Posterior cingulate gyrus (tissue), 11 donors: Measurements from ENCODE around the gene GSG1L.
"Not testable (repeated sequence)": the region's sequence is repeated elsewhere in the genome, so short reads cannot be mapped to it uniquely, and the experiment has no call there.

Experiments
- DNase-seq, 10 donors: peaks; one replicate each; pipeline versions ENCODE4 v3.0.0 to v3.0.0-alpha.2; 2020 to 2021; ENCODE audit warnings: mixed read lengths in 3 of 10
- intact Hi-C: fragments of 100-400 bp; cut with DNase I; formaldehyde crosslinking; loops from one replicate; pipeline ENCODE4 v1.15.1; 2023

Gene GSG1L

DNA sequence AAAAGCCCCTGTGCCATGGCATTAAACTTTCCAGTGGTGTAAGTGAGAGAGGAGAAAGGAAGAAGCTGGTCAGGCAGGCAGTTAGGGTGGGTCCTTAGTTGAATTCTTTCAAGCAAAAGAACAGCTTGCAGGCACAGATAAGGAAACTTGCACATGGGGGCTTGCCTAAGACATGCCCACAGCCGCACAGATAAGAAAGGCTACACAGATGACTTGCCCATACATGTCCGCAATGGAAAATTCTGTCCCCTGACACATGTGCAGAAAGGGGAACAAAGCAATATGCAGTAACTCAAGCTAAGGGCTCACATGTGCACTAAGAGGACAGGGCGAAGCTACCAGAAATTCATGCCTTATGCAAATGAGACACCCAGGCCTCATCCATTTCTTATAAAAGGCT, 69.9 kb downstream of the GSG1L start:
- DNase-seq, result no peak
- intact Hi-C loops, result no loop called here

DNA sequence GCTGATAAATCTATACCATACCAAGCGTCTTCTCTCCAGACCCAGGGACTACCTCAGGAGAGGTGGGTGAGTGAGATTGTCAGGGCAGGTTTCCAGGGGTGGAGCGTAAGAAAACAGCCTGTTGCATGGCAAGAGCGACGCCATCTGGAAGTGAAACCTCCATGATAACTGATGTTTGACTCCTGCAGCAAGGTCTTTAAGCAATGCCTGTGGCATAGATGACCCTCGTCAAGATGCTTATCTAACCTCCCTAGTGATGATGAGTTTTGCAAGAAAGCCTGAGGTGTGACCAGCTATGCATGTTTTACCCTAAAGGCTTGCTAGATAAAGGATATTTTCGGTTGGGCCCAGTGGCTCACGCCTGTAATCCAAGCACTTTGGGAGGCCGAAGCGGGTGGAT, 71.6 kb downstream of the GSG1L start:
- no peak for DNase-seq
- intact Hi-C loops, result no loop called here

DNA sequence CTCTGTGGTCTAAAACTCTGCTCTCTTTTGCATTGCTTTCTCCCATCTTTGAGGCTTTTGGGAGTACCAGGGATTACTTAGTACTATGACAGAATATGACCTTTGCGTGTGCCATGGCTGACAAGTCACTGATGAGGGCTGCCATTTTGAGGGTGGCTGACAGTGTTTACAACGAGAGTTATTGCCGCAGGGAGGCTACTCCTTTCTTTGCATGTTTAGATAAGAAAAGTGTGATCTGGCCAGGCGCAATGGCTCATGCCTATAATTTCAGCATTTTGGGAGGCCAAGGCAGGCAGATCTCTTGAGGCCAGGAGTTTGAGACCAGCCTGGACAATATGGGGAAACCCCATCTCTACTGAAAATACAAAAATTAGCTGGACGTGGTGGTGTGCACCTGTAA, 77.5 kb downstream of the GSG1L start:
- intact Hi-C loops, result no loop called here
- peak in 1 of 10 donors; percentile 27 for DNase-seq

DNA sequence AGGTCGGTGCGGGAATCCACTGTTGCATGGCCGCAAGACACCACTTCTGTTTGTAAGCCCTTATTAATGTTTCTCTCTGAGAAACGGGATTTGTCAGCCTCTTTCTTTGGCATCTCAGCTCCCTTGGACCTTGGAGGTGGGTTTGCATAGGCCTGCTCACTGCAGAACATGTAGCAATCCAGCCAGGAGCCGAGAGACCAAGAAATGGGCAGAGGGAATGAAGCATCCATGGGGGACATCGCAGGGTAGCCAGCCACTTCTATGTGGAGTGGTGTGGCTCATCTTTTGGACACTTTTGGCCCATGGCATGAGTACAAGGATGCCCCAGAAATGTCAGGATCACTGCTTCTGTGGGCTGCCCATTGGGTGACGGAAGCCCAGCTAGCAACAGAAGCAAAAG, 79.4 kb downstream of the GSG1L start:
- intact Hi-C loops, result no loop called here
- peak in 1 of 10 donors; percentile 26 for DNase-seq

DNA sequence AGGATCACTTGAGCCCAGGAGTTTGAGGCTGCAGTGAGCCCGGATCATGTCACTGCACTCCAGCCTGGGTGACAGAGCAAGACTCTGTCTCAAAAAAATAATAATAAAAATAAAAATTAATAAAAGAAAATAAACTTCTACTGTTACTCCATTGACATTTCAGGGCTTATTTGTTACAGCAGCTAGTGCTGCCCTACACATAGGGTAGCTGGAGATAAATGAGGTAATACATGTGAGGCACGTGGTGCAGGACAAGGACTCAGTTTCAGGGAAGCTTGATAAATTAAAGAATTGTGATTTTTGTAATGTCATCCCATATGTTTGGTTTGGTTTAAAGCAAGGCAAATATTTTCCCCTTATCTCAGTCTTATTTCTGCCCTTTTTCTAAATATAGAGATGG, 80.3 kb downstream of the GSG1L start:
- intact Hi-C loops, result no loop called here
- DNase-seq, result no peak

DNA sequence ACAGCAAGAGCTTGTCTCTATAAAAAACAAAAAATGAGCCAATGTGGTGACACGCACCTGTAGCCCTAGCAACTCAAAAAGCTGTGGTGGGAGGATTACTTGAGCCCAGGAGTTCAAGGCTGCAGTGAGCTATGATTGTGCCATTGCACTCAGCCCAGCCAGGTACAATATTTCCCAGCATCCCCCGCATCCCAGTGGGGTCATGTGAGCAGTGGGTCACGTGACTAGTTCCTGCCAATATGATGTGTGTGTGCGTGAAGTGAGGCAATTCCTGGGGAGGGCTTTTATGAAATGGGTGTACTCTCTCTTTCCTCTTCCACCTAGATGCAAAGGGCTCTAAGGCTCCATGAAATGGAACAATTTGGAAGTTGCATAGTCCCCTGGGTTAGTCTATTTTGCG, 81.3 kb downstream of the GSG1L start:
- peak in 1 of 10 donors; percentile 41 for DNase-seq
- intact Hi-C loops, result no loop called here

DNA sequence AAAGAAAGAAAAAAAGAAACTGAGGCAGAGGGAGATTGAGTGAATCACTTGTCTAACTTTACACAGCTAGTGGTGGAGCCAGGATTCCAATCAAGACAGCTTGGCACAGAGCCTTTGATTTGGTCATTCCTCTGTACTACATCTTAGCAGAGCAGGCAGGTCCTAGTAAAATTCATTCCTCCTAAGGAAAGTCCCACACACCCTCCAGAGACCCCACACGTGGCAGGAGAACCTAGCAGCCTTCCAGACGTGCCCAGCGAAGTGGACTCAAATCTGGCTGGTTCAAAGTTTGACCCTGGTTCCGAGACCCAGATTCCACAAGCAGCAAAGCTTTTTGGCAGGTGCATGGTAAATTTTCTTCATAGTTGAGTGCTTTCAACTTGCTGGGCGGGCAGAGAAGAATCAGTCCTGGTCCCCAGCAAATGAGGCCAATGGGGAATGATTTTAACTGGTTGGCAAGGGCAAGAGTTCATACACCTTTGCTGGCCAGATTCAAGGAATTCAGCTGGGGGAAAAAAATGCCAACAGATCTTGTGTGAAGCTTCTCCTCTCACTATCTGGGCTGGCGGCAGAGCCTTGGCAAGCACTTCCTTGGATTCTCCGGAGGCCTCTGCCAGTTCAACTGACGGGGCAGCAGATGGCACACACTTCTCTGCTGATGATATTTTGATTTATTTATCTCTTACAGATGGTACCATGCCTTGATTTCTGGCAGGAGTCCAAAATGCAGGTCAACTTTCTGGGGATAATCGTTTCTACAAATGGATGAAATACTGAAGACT, 82.4 kb downstream of the GSG1L start:
- intact Hi-C loops, result no loop called here
- DNase-seq, result no peak

DNA sequence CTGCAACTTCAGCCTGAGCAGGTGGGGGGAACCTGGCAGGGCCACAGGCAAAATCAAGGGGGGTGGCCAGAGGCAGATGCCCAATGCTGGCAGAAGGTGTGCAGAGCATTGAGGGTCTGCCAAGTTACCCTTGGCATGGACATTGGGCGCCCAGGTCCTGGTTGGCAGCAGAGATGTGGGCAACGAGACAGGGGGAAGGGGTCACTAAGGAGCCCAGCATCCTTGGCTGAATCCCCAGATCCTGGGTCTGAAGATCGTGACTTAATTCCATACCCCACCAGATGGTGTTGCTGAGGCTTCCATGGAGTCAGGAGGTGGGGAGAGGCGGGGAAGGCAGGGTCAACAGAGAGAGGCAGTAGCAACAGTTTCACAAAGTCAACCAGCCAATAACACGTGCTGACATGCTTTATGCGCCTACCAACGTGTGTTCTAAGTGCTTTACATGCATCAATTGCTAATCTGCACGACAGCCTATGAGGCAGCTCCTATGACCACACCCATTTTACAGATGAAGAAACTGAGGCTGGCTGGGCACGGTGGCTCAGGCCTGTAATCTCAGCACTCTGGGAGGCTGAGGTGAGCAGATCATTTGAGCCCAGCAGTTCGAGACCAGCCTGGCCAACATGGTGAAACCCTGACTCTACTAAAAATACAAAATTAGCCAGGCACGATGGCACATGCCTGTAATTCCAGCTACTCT, 83.3 kb downstream of the GSG1L start:
- intact Hi-C loops, result no loop called here
- DNase-seq, result no peak

DNA sequence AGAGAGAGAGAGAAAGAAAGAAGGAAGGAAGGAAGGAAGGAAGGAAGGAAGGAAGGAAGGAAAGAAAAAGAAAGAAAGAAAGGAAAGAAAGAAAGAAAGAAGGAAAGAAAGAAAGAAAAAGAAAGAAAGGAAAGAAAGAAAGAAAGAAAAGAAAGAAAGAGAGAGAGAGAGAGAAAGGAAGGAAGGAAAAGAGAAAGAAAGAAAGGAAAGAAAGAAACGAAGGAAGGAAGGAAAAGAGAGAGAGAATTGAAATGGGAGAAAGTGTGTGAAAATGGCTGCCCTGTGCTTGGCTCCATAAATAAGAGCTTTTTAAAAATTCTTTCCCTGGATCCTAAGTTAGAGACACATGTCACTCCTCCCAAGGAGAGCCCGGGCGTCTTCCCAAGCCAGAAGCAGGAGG, 83.8 kb downstream of the GSG1L start:
- intact Hi-C loops, DNase-seq: not testable (repeated sequence)

DNA sequence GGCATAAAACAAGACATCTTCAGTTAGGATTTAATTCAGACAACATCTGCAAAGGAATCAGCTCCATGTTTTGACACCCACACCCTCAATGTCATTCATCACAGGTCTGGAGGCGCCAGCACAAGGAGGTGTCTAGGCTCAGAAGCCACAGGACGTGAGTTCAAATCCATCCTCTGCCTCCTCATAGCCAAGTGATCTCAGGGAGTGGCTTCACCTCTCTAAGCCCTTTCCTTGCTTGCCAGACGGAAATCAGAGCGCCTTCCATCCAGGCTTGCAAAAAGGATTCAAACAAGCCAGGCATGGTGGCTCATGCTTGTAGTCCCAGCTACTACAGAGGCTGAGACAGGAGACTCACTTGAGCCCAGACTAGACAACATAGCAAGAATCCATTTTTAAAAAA, 84.6 kb downstream of the GSG1L start:
- intact Hi-C loops, result no loop called here
- DNase-seq, result peak in 1 of 10 donors; percentile 20

DNA sequence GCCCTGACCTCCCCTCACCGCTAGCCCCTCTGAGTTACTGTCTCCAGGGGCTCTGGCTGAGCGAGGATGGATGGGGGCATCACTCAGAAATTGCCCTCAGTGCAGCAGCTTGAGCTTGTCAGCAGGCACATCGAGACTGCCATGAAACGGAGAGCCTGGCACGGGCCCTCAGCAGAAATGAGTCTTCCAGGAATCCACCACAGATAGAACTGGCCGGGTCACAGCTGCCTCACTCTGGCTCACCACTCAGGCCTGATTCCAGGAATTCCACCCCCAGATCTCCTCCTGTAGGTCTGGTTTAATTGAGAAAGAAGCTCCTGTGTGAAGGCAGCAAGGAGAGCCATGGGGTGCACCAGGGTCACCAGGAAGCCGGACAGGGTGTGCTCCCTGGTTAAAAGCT, 85.5 kb downstream of the GSG1L start:
- peak in 7 of 10 donors; percentile 24 to 93 (median 48) for DNase-seq
- intact Hi-C loops, result no loop called here

DNA sequence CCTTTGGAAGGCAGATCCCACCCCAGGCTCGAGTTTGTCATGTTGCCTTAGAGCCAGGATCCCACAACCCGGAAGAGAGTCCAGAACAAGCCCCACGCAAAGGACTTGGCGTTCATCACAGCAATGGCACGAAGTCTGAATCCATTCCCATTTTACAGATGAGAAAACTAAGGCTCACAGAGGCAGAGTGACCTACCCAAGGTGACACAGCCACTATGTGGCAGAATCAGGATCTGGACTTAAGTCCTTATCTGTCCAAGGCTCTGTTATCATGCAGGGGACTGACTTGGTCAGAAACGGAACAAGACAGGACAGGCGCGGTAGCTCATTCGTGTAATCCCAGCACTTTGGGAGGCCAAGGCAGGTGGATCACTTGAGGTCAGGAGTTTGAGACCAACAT, 86.5 kb downstream of the GSG1L start:
- DNase-seq, result peak in 1 of 10 donors; percentile 55
- intact Hi-C loops, result no loop called here

DNA sequence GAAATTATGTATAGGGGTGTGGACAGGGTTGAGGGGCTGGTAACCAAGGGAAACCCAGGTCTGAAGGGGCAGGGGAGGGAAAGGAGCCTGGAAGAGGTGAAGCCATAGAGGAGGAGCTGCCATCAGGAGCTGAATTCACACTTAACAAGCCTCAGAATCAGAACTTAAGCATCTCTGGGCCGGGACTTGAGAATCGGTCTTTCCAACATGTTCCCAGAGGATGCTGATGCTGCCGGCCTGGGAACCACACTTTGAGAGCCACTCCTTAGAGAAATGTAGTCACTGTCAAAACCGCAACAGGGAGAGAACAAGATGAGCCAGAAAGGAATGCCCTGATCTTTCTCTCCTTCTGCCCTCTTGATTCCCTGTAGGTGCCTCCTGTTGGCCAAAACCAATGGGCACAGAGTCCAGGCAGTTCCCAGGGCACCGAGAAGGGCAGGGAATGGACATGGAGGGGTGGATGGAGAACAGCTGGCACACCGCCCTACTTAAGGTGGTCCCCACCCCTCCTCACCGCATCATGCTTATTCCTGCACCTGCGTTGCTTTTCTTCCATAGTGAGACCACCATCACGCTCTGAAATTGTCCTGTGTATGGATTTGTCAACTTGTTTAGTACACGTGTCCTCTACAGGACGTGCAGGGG, 88.5 kb downstream of the GSG1L start:
- intact Hi-C loops, result no loop called here
- no peak for DNase-seq

DNA sequence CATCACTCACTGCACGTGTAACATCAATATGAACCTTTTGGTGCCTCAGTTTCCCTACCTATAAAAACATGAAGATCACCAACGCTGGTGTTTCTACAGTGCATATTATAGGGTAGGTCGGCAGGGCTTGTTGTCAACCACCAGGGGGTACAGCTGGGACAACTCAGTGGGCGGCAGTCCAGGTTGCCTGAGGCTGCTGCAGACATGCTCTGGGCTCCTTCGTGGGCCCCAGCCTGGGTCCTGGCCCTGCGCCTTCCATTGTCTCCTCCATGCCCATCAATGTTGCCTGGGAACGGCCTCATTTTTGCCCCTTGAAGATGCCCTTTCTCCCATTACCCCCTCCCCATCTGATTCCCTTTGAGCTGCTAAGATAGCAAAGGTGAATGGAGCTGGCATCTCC, 89.8 kb downstream of the GSG1L start:
- intact Hi-C loops, result no loop called here
- DNase-seq, result peak in 2 of 10 donors; percentile 3 to 5

DNA sequence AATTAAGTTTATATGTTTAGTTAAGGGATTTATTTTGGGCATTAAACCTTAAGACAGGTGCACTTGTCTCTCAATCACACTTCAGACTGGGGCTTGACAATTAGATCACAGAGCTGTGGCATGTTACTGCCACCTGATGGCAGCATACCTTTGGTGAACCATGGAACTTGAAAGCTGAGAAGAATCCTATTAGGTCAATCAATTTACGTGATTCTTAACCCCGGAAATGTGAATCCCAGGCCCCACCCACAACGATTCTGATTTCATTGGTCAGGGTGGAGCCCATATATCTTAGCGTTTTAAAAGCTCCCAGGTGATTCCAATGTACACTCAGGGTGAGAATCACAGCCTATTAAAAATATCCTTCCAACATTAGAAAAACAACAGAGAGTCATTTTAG, 91.0 kb downstream of the GSG1L start:
- peak in 2 of 10 donors; percentile 44 to 70 for DNase-seq
- intact Hi-C loops, result no loop called here

DNA sequence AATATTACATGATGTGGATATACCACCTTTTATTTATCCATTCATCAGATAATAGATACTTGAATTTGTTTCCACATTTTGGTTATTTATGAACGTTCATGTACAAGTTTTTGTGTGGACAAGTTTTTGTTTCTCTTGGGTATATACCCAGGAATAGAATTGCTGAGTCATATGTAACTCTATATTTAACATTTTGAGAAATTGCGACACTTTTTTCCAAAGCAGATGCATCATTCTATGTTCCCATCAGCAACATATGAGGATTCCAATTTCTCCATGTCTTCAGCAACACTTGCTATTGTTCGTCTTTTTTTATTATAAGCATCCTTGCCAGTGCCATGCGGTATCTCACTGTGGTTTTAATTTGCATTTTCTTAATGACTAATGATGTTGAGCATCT, 93.9 kb downstream of the GSG1L start:
- intact Hi-C loops, result no loop called here
- DNase-seq, result no peak

DNA sequence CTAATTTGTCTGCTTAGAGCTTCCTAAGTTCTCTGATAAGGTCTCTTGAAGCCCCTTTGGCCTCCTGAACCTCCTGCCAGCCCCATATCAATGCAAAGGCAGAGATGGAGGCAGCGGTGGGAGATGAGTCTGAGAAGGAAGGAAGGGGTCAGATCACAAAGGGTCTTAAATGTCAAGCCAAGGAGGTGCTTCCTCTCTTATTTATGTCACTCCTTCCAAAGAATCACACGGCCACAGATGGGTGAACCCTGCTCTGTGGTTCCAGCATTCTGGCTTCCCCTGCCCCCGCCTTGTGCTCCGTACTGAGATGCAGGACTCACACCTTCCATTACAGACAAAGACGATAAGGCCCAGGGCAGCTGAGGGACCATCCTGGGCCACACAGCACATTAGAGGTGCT, 96.3 kb downstream of the GSG1L start:
- intact Hi-C loops, result no loop called here
- DNase-seq, result peak in 2 of 10 donors; percentile 19 to 30

DNA sequence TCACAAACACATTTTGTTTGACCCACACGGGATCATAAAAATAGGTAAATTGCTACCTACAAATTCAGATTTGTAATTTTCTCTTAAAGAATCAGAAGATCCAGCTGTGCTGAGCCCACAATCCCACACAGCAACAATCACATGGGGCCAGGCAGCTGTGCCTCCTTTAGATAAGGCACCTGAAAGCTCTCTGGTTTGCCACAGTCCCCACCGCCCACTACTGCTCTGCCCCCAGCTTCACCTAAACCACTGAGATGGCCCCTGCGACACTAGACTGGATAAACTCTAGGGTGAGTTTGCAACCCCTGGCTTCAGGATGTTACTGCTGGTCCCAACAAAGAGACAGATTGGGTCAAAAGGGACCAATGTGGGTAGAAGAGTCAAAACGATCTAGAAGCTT, 96.8 kb downstream of the GSG1L start:
- peak in 2 of 10 donors; percentile 8 to 12 for DNase-seq
- intact Hi-C loops, result no loop called here

DNA sequence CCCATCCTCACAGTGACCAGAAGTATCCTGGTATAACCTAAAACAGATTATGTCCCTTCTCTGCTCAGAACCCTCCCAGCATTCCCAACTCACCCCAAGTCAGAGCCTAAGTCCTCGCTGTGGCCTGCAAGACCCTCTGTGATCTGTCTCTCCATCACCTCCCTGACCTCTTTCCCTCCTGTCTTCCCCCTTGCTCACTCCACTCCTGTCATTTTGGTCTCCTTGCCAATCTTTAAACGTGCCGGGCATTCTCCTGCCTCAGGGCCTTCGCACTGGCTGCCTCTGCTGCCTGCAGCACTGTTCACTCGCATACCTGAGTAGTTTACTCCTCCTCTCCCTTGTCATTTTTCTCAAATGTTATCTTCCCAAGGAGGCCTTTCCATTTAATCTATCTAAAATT, 97.7 kb downstream of the GSG1L start:
- DNase-seq, result peak in 2 of 10 donors; percentile 18 to 20
- intact Hi-C loops, result no loop called here

DNA sequence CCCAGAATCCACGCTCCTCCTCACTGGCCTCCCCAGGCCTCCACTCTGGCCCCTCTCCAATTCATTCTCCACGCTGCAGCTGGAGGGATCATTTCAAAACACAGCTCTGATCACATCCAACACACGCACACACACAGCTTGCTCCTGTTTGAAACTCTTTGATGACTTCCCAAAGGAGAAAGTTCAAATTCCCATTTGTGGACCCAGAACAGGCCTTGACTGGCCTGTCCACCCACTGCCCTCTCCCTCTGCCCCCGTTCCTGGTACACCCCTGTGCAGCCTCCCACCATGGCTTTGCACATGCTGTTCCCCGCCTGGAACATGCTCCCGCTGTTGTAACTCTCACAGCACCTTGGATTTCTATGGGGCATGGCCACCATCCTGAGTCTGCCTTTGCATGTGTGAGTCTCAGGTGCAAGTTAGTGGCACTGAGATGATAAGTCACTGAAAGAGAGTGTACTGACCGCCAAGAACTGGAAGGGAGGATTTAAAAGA, 100.0 kb downstream of the GSG1L start:
- intact Hi-C loops, result no loop called here
- DNase-seq, result peak in 2 of 10 donors; percentile 40 to 48

DNA sequence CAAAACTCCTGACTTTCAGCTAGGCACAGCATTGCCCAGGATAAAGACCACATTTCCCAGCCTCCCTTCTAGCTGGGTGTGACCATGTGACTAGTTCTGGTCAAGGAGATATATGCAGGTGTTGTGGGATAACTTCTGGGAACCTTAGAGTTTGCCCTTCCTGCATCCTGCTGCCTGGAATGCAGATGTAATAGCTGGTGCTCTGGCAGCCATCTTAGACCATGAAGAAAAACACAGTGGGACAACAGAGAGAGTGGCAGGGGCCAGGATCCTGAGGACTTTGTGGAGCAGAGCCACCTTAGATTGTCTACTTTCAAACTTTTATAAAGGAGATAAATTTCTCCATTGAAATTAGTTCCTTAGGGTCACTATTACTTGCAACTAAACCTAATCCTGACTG, 101.3 kb downstream of the GSG1L start:
- no peak for DNase-seq
- intact Hi-C loops, result no loop called here

DNA sequence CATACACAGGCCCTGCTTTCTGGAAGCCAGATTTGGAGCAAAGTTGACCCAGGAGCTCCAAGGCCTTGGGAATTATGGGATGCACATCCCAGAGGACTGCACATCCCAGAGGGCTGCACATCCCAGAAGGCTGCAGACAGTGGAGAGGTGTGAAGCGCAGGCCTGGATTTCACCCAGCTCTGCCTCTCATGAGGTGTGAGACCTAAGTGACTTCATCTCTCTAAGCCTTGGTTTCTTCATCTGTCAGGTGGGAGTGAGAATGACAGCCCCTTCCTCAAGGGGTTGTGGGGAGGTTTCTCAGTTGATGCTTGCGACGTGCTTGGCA, 102.3 kb downstream of the GSG1L start:
- intact Hi-C loops, result no loop called here
- peak in 2 of 10 donors; percentile 75 to 81 for DNase-seq
